H9 (cell line): ENCODE measurements around the gene ZFAND3. TPM values are rescaled to one million over a fixed set of nuclear protein-coding genes. Genes with fewer than 3 reads are reported as not detected.

Experiments
- DNase-seq: peaks from one replicate; pipeline ENCODE4 v3.0.0-alpha.2; 2017
- H2AFZ ChIP-seq: one replicate; pipeline ENCODE4 v1.6.1; 2013; ENCODE audit warnings: mild to moderate bottlenecking, low read length, control low read depth, moderate library complexity
- H2AK5ac ChIP-seq: 2 replicates; pipeline ENCODE4 v1.6.1; 2013; ENCODE audit warnings: low read length, control low read depth, mixed read lengths; ENCODE audit not compliant: insufficient read length
- H2BK120ac ChIP-seq: one replicate; pipeline ENCODE4 v1.6.1; 2013; ENCODE audit warnings: low read depth, mild to moderate bottlenecking, low read length, control low read depth, inconsistent platforms; ENCODE audit not compliant: poor library complexity, severe bottlenecking
- H2BK12ac ChIP-seq: 2 replicates; pipeline ENCODE4 v1.6.1; 2013; ENCODE audit warnings: low read length, control low read depth, mixed read lengths, low read depth; ENCODE audit not compliant: insufficient read length
- H2BK15ac ChIP-seq: 2 replicates; pipeline ENCODE4 v1.6.1; 2013; ENCODE audit warnings: low read depth, low read length, control low read depth
- H2BK20ac ChIP-seq: one replicate; pipeline ENCODE4 v1.6.1; 2013; ENCODE audit warnings: low read depth, mild to moderate bottlenecking, low read length, control low read depth, inconsistent platforms; ENCODE audit not compliant: poor library complexity, severe bottlenecking
- H2BK5ac ChIP-seq: 2 replicates; pipeline ENCODE4 v1.6.1; 2013; ENCODE audit warnings: low read length, control low read depth, mixed read lengths; ENCODE audit not compliant: insufficient read length
- H3K14ac ChIP-seq: 2 replicates; pipeline ENCODE4 v1.6.1; 2013; ENCODE audit warnings: low read length, control low read depth; ENCODE audit not compliant: insufficient read depth
- H3K18ac ChIP-seq: 2 replicates; pipeline ENCODE4 v1.6.1; 2013; ENCODE audit warnings: low read depth, mild to moderate bottlenecking, mixed read lengths, low read length, control low read depth; ENCODE audit not compliant: insufficient read length
- H3K23ac ChIP-seq: 2 replicates; pipeline ENCODE4 v1.6.1; 2013; ENCODE audit warnings: low read length, control low read depth, mixed read lengths, low read depth; ENCODE audit not compliant: insufficient read length
- H3K23me2 ChIP-seq: 2 replicates; pipeline ENCODE4 v1.6.1; 2013; ENCODE audit warnings: low read depth, mild to moderate bottlenecking, mixed read lengths, low read length, control low read depth; ENCODE audit not compliant: insufficient read length, poor library complexity, severe bottlenecking
- H3K27ac ChIP-seq: 2 replicates; pipeline ENCODE4 v1.5.1; 2013; ENCODE audit warnings: low read length, control low read depth, mixed read lengths, low read depth; ENCODE audit not compliant: insufficient read length
- H3K27me3 ChIP-seq: 2 replicates; pipeline ENCODE4 v1.6.1; 2013; ENCODE audit warnings: low read length, control low read depth, inconsistent platforms; ENCODE audit not compliant: insufficient read depth
- H3K4ac ChIP-seq: 2 replicates; pipeline ENCODE4 v1.6.1; 2013; ENCODE audit warnings: low read depth, mild to moderate bottlenecking, control low read depth, inconsistent platforms, low read length, moderate library complexity
- H3K4me1 ChIP-seq: 2 replicates; pipeline ENCODE4 v1.6.1; 2013; ENCODE audit warnings: low read length, control low read depth, inconsistent platforms; ENCODE audit not compliant: insufficient read depth
- H3K4me2 ChIP-seq: 2 replicates; pipeline ENCODE4 v1.6.1; 2013; ENCODE audit warnings: low read length, control low read depth, mixed read lengths; ENCODE audit not compliant: insufficient read length, insufficient read depth
- H3K56ac ChIP-seq: 2 replicates; pipeline ENCODE4 v1.6.1; 2013; ENCODE audit warnings: low read depth, mild to moderate bottlenecking, mixed read lengths, low read length, control low read depth; ENCODE audit not compliant: insufficient read length
- H3K79me1 ChIP-seq: 2 replicates; pipeline ENCODE4 v1.6.1; 2013; ENCODE audit warnings: low read depth, mild to moderate bottlenecking, moderate library complexity, low read length, control low read depth, inconsistent platforms; ENCODE audit not compliant: insufficient read depth, poor library complexity, severe bottlenecking
- H3K79me2 ChIP-seq: 2 replicates; pipeline ENCODE4 v1.6.1; 2013; ENCODE audit warnings: low read length, control low read depth, inconsistent platforms; ENCODE audit not compliant: insufficient read depth
- H3K9ac ChIP-seq: 2 replicates; pipeline ENCODE4 v1.6.1; 2013; ENCODE audit warnings: low read length, control low read depth, mixed read lengths; ENCODE audit not compliant: insufficient read length; ENCODE audit errors: extremely low read depth
- H3K9me3 ChIP-seq: one replicate; pipeline ENCODE4 v1.6.1; 2013; ENCODE audit warnings: low read depth, low read length, inconsistent platforms; ENCODE audit not compliant: control insufficient read depth
- H3T11ph ChIP-seq: one replicate; pipeline ENCODE4 v1.6.1; 2013; ENCODE audit warnings: mild to moderate bottlenecking, low read length, control low read depth, inconsistent platforms
- H4K20me1 ChIP-seq: one replicate; pipeline ENCODE4 v1.6.1; 2013; ENCODE audit not compliant: control insufficient read depth, insufficient read length, insufficient read depth
- H4K5ac ChIP-seq: 2 replicates; pipeline ENCODE4 v1.6.1; 2013; ENCODE audit warnings: low read depth, mild to moderate bottlenecking, mixed read lengths, low read length, control low read depth; ENCODE audit not compliant: insufficient read length
- H4K8ac ChIP-seq: replicated peaks from 2 replicates; pipeline ENCODE4 v1.6.1; 2013; ENCODE audit warnings: low read length, control low read depth, mixed read lengths, low read depth; ENCODE audit not compliant: insufficient read length
- H4K91ac ChIP-seq: 2 replicates; pipeline ENCODE4 v1.6.1; 2013; ENCODE audit warnings: low read depth, mild to moderate bottlenecking, moderate library complexity, mixed read lengths, low read length, control low read depth; ENCODE audit not compliant: insufficient read length
- H3K27ac Mint-ChIP-seq, 3 experiments: 2 replicates in 2 of 3; 3 replicates in 1 of 3; pipeline ENCODE4 v1.8.0; 2020 to 2021; ENCODE audit warnings: mixed read lengths in 3 of 3, mild to moderate bottlenecking in 1 of 3, moderate library complexity in 1 of 3
- H3K27me3 Mint-ChIP-seq: 2 replicates; pipeline ENCODE4 v1.8.0; 2021; ENCODE audit warnings: low read depth, mild to moderate bottlenecking, moderate library complexity, mixed read lengths
- H3K36me3 Mint-ChIP-seq, 3 experiments: 2 replicates in 2 of 3; 3 replicates in 1 of 3; pipeline ENCODE4 v1.8.0; 2020 to 2021; ENCODE audit warnings: low read depth in 3 of 3, mixed read lengths in 3 of 3; ENCODE audit not compliant: insufficient read depth in 1 of 3
- H3K4me1 Mint-ChIP-seq, 2 experiments: 2 replicates each; pipeline ENCODE4 v1.8.0; 2020; ENCODE audit warnings: mixed read lengths in 2 of 2
- H3K4me3 Mint-ChIP-seq, 2 experiments: 2 replicates in 1 of 2; 3 replicates in 1 of 2; pipeline ENCODE4 v1.8.0; 2020 to 2021; ENCODE audit warnings: mild to moderate bottlenecking in 2 of 2, mixed read lengths in 2 of 2, moderate library complexity in 1 of 2
- H3K9me3 Mint-ChIP-seq, 2 experiments: 2 replicates in 1 of 2; 3 replicates in 1 of 2; pipeline ENCODE4 v1.8.0; 2020; ENCODE audit warnings: mild to moderate bottlenecking in 2 of 2, mixed read lengths in 2 of 2, moderate library complexity in 1 of 2
- CTCF ChIP-seq: fragments of 200-600 bp; sonication (generic); conservative IDR thresholded peaks from 3 replicates; pipeline ENCODE4 v1.8.0; 2021; ENCODE audit warnings: antibody characterized with exemption, mild to moderate bottlenecking
- WGBS: extraction: QIAGEN DNeasy Blood & Tissue Kit; methylation state at CpG from one replicate; pipeline ENCODE4 v1.1.7; 2013; ENCODE audit warnings: missing lambda C conversion rate, low lambda C conversion rate, mixed read lengths; ENCODE audit not compliant: insufficient read length; ENCODE audit errors: extremely low coverage; 5-methylcytosine and 5-hydroxymethylcytosine counted together
- total RNA-seq: library from RNA; stranded (reverse); gene quantifications from 2 replicates; pipeline ENCODE4 v1.2.1, GENCODE V29; 2021

ZFAND3 gene
- total RNA-seq, 1 experiment from 2014 or later, result 57.7 TPM

- no peak overlapping the region for H3K56ac ChIP-seq
- H3K4ac ChIP-seq, result no peak overlapping the region
- H2BK15ac ChIP-seq, result no peak overlapping the region
- no peak overlapping the region for H2BK5ac ChIP-seq
- H3K4me1 Mint-ChIP-seq, result peaks cover 10% of the 10 kb centered on the region in 2 experiments
- H3K79me1 ChIP-seq, result peaks cover 8% of the 10 kb centered on the region
- H3K4me3 Mint-ChIP-seq, result no peak overlapping the region
- H2BK12ac ChIP-seq, result no peak overlapping the region
- no peaks in the 10 kb centered on the region for H3K9me3 ChIP-seq
- H3K27ac Mint-ChIP-seq, result no peak overlapping the region
- H2BK20ac ChIP-seq, result no peak overlapping the region
- no peak overlapping the region for H2BK120ac ChIP-seq
- no peaks in the 10 kb centered on the region for H3K9me3 Mint-ChIP-seq
- peaks cover 3% of the 10 kb centered on the region; the same call in 1 of the 2 replicates for H3K4me1 ChIP-seq
- no peaks in the 10 kb centered on the region for H3K36me3 Mint-ChIP-seq
- no peak overlapping the region for H2AK5ac ChIP-seq
- no peak for DNase-seq
- H3K18ac ChIP-seq, result no peak overlapping the region
- no peak overlapping the region for H4K5ac ChIP-seq
- no peak overlapping the region for H3K27ac ChIP-seq
- no peaks in the 10 kb centered on the region for H4K20me1 ChIP-seq
- no peak overlapping the region for H4K91ac ChIP-seq
- no peaks in the 10 kb centered on the region for H3K27me3 Mint-ChIP-seq
- no peaks in the 10 kb centered on the region for H3K27me3 ChIP-seq
- no peak overlapping the region for H3T11ph ChIP-seq
- no peak overlapping the region for H4K8ac ChIP-seq
- H2AFZ ChIP-seq, result no peak overlapping the region
- H3K23me2 ChIP-seq, result no peaks in the 10 kb centered on the region
- no peak overlapping the region for H3K4me2 ChIP-seq
- H3K14ac ChIP-seq, result no peak overlapping the region
- H3K9ac ChIP-seq, result no peak overlapping the region
- H3K79me2 ChIP-seq, result peaks cover 2% of the 10 kb centered on the region; the same call in 1 of the 2 replicates
- WGBS, result no CpG with 5 or more reads among the region's 3 CpGs
- no peak overlapping the region for H3K23ac ChIP-seq
- TF ChIP-seq CTCF, result no peak
These were observed 85.1 kb downstream of the ZFAND3 start for GRCh38 chr6:37904590-37904989.
